Neural cell (in vitro differentiated cells): ENCODE results near the gene MTHFD1L. TPM values are rescaled to one million over a fixed set of nuclear protein-coding genes. Genes with fewer than 3 reads are reported as not detected.
A peak's percentile ranks its signal among the peaks of the same experiment; 100 is the strongest.

Experiments used
- H2AFZ ChIP-seq: fragments of 200-600, 300-800 bp; sonication (generic), shearing (Covaris generic); 2 replicates; pipeline ENCODE4 v1.6.0; 2014; ENCODE audit warnings: low read depth, mild to moderate bottlenecking, antibody characterized with exemption, low read length, moderate library complexity
- H3F3A ChIP-seq: fragments of 200-600 bp; shearing (Covaris generic); 2 replicates; pipeline ENCODE4 v1.6.1; 2016; ENCODE audit warnings: mild to moderate bottlenecking, moderate library complexity, mixed read lengths, antibody characterized with exemption, low read length; ENCODE audit not compliant: insufficient read depth, poor library complexity, severe bottlenecking
- H3K27ac ChIP-seq: fragments of 200-600, 300-800 bp; sonication (generic), shearing (Covaris generic); 2 replicates; pipeline ENCODE4 v1.5.1; 2014; ENCODE audit warnings: mild to moderate bottlenecking, low read length, moderate library complexity
- H3K27me3 ChIP-seq: fragments of 300-800, 200-600 bp; sonication (generic), shearing (Covaris generic); 2 replicates; pipeline ENCODE4 v1.6.0; 2014; ENCODE audit warnings: mild to moderate bottlenecking, low read depth, low read length, moderate library complexity; ENCODE audit not compliant: insufficient read depth
- H3K36me3 ChIP-seq: fragments of 300-800, 200-600 bp; sonication (generic), shearing (Covaris generic); 2 replicates; pipeline ENCODE4 v1.5.1; 2014; ENCODE audit warnings: mild to moderate bottlenecking, antibody characterized with exemption, low read length, moderate library complexity; ENCODE audit not compliant: insufficient read depth
- H3K4me2 ChIP-seq: fragments of 300-800, 200-600 bp; sonication (generic), shearing (Covaris generic); 2 replicates; pipeline ENCODE4 v1.6.0; 2014; ENCODE audit warnings: mild to moderate bottlenecking, low read length
- H3K4me3 ChIP-seq: fragments of 300-800, 200-600 bp; sonication (generic), shearing (Covaris generic); 2 replicates; pipeline ENCODE4 v1.5.1; 2014; ENCODE audit warnings: mild to moderate bottlenecking, low read length, moderate library complexity
- H3K79me2 ChIP-seq: fragments of 200-600 bp; shearing (Covaris generic); replicated peaks from 2 replicates; pipeline ENCODE4 v1.6.0; 2014; ENCODE audit warnings: mild to moderate bottlenecking, low read length, moderate library complexity; ENCODE audit not compliant: insufficient read depth
- H3K9ac ChIP-seq: fragments of 300-800, 200-600 bp; sonication (generic), shearing (Covaris generic); 2 replicates; pipeline ENCODE4 v1.6.1; 2016; ENCODE audit warnings: mild to moderate bottlenecking, low read length, mixed read lengths
- H3K9me2 ChIP-seq: fragments of 200-600 bp; shearing (Covaris generic); 2 replicates; pipeline ENCODE4 v1.6.1; 2016; ENCODE audit warnings: mild to moderate bottlenecking, low read length, mixed read lengths; ENCODE audit not compliant: insufficient read depth
- H3K9me3 ChIP-seq: fragments of 200-600, 300-800 bp; sonication (generic), shearing (Covaris generic); 2 replicates; pipeline ENCODE4 v1.6.1; 2016; ENCODE audit warnings: mild to moderate bottlenecking, mixed run types, low read length, moderate library complexity, mixed read lengths
- H4K20me1 ChIP-seq: fragments of 200-600 bp; shearing (Covaris generic); 2 replicates; pipeline ENCODE4 v1.6.1; 2016; ENCODE audit warnings: mild to moderate bottlenecking, mixed run types; ENCODE audit not compliant: insufficient read depth
- EP300 ChIP-seq: fragments of 450-650 bp; conservative IDR thresholded peaks from 2 replicates; pipeline ENCODE4 v1.6.1; 2014; ENCODE audit warnings: antibody characterized with exemption, mild to moderate bottlenecking, moderate library complexity; ENCODE audit not compliant: poor library complexity, severe bottlenecking
- EZH2 ChIP-seq: fragments of 200-600, 300-800 bp; shearing (Covaris generic), sonication (generic); IDR thresholded peaks from 2 replicates; pipeline ENCODE4 v1.6.1; 2014; ENCODE audit warnings: antibody characterized with exemption, low read length, borderline replicate concordance, mild to moderate bottlenecking; ENCODE audit not compliant: insufficient read depth, poor library complexity, severe bottlenecking
- MXI1 ChIP-seq: fragments of 450-650 bp; conservative IDR thresholded peaks from 2 replicates; pipeline ENCODE4 v1.6.1; 2014; ENCODE audit warnings: antibody characterized with exemption, mild to moderate bottlenecking; ENCODE audit not compliant: poor library complexity, severe bottlenecking
- POLR2AphosphoS5 ChIP-seq: IDR thresholded peaks from 2 replicates; pipeline ENCODE4 v1.6.1; 2012
- RAD21 ChIP-seq: fragments of 450-650 bp; conservative IDR thresholded peaks from 2 replicates; pipeline ENCODE4 v1.6.1; 2014; ENCODE audit warnings: antibody characterized with exemption, mild to moderate bottlenecking, moderate library complexity
- SMC3 ChIP-seq: fragments of 450-650 bp; conservative IDR thresholded peaks from 2 replicates; pipeline ENCODE4 v1.6.1; 2014; ENCODE audit warnings: antibody characterized with exemption, mild to moderate bottlenecking, moderate library complexity; ENCODE audit not compliant: poor library complexity
- TAF1 ChIP-seq: IDR thresholded peaks from 2 replicates; pipeline ENCODE4 v1.6.1; 2012; ENCODE audit warnings: low read depth
- polyA plus RNA-seq: library from polyadenylated mRNA; depleted of rRNA; stranded (reverse); fragments of >200 nt; gene quantifications from 2 replicates; pipeline ENCODE4 v1.2.3, GENCODE V29; 2014
- TF ChIP-seq, protein P1 (sequence below): fragments of 450-650 bp; IDR thresholded peaks from 2 replicates; pipeline ENCODE4 v1.5.1; 2014; ENCODE audit warnings: antibody characterized with exemption, mild to moderate bottlenecking, moderate library complexity; ENCODE audit not compliant: poor library complexity, severe bottlenecking
- TF ChIP-seq, protein P2 (sequence below): IDR thresholded peaks from 2 replicates; pipeline ENCODE4 v1.6.1; 2012; ENCODE audit warnings: borderline replicate concordance

Gene MTHFD1L
- polyA plus RNA-seq, 1 donor from 2014 or later: 6.3 TPM

DNA sequence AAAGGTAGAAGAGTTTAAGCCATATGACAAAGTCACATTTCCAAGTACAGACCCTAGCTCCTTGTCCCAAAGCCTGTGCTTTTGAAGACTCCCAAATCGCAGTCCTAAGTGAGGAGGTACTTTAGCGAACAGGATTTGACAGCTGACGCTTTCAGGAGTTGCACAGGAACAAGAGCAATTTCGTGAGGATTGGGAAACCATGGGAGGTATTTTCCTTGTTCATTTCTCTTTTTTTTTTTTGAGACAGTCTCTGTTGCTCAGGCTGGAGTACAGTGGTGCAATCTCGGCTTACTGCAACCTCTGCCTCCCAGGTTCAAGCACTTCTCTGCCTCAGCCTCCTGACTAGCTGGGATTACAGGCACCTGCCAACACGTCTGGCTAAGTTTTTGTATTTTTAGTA, 150.6 kb downstream of the MTHFD1L start:
- Histone ChIP-seq H3K36me3 (no peaks in the 10 kb centered on the region), H2AFZ (no peak overlapping the region), H3K9me3 (no peaks in the 10 kb centered on the region), H3K27ac (no peak overlapping the region), H3K9ac (no peak overlapping the region), H3K79me2 (no peaks in the 10 kb centered on the region), H3F3A (peaks cover 3% of the 10 kb centered on the region), H3K9me2 (no peaks in the 10 kb centered on the region), H3K4me3 (no peak overlapping the region), H4K20me1 (no peaks in the 10 kb centered on the region), H3K4me2 (no peak overlapping the region), H3K27me3 (no peaks in the 10 kb centered on the region)
- TF ChIP-seq, protein P1, sequence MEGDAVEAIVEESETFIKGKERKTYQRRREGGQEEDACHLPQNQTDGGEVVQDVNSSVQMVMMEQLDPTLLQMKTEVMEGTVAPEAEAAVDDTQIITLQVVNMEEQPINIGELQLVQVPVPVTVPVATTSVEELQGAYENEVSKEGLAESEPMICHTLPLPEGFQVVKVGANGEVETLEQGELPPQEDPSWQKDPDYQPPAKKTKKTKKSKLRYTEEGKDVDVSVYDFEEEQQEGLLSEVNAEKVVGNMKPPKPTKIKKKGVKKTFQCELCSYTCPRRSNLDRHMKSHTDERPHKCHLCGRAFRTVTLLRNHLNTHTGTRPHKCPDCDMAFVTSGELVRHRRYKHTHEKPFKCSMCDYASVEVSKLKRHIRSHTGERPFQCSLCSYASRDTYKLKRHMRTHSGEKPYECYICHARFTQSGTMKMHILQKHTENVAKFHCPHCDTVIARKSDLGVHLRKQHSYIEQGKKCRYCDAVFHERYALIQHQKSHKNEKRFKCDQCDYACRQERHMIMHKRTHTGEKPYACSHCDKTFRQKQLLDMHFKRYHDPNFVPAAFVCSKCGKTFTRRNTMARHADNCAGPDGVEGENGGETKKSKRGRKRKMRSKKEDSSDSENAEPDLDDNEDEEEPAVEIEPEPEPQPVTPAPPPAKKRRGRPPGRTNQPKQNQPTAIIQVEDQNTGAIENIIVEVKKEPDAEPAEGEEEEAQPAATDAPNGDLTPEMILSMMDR: no peak
- TF ChIP-seq SMC3 (no peak), EZH2 (no peak), EP300 (no peak), MXI1 (no peak), POLR2AphosphoS5 (no peak)
- TF ChIP-seq, protein P2, sequence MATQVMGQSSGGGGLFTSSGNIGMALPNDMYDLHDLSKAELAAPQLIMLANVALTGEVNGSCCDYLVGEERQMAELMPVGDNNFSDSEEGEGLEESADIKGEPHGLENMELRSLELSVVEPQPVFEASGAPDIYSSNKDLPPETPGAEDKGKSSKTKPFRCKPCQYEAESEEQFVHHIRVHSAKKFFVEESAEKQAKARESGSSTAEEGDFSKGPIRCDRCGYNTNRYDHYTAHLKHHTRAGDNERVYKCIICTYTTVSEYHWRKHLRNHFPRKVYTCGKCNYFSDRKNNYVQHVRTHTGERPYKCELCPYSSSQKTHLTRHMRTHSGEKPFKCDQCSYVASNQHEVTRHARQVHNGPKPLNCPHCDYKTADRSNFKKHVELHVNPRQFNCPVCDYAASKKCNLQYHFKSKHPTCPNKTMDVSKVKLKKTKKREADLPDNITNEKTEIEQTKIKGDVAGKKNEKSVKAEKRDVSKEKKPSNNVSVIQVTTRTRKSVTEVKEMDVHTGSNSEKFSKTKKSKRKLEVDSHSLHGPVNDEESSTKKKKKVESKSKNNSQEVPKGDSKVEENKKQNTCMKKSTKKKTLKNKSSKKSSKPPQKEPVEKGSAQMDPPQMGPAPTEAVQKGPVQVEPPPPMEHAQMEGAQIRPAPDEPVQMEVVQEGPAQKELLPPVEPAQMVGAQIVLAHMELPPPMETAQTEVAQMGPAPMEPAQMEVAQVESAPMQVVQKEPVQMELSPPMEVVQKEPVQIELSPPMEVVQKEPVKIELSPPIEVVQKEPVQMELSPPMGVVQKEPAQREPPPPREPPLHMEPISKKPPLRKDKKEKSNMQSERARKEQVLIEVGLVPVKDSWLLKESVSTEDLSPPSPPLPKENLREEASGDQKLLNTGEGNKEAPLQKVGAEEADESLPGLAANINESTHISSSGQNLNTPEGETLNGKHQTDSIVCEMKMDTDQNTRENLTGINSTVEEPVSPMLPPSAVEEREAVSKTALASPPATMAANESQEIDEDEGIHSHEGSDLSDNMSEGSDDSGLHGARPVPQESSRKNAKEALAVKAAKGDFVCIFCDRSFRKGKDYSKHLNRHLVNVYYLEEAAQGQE: no peak

DNA sequence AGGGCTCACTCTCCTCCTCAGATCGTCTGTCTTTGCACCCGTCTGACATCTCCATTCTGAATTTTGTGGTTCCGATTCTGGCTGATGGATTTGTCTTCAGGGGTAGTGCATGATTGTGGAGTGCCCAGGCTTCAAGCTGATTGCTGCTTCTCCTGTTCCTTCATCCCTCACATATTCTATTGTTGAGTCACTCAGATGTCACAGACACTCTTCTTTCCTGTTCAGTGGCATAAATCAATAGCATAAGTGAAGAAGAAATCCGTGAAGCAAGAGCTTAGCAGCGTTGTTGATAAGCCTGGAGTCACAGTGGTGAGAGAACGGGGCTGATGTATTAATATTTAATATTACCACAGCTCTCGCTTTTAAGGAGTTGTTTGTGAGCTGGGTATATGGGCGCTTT, 152.5 kb downstream of the MTHFD1L start:
- Histone ChIP-seq H3F3A (peaks cover 3% of the 10 kb centered on the region), H3K9me3 (no peaks in the 10 kb centered on the region), H3K9ac (no peak overlapping the region), H3K4me3 (no peak overlapping the region), H4K20me1 (no peaks in the 10 kb centered on the region), H3K4me2 (no peak overlapping the region), H3K36me3 (no peaks in the 10 kb centered on the region), H2AFZ (no peak overlapping the region), H3K27me3 (no peaks in the 10 kb centered on the region), H3K9me2 (no peaks in the 10 kb centered on the region), H3K79me2 (no peaks in the 10 kb centered on the region), H3K27ac (peak overlapping the region; percentile 35)
- TF ChIP-seq EP300 (no peak), RAD21 (no peak), TAF1 (no peak), EZH2 (no peak), POLR2AphosphoS5 (no peak), SMC3 (no peak), MXI1 (no peak)
- TF ChIP-seq, protein P2: no peak
- TF ChIP-seq, protein P1: no peak
